GM19238 (cell line): ENCODE data around the gene KIF24.
"Not testable (repeated sequence)": the region's sequence is repeated elsewhere in the genome, so short reads cannot be mapped to it uniquely, and the experiment has no call there.

Experiments
- DNase-seq: peaks from one replicate; pipeline ENCODE4 v3.0.0; 2011; ENCODE audit warnings: low spot score; ENCODE audit not compliant: insufficient read length

The KIF24 gene, protein sequence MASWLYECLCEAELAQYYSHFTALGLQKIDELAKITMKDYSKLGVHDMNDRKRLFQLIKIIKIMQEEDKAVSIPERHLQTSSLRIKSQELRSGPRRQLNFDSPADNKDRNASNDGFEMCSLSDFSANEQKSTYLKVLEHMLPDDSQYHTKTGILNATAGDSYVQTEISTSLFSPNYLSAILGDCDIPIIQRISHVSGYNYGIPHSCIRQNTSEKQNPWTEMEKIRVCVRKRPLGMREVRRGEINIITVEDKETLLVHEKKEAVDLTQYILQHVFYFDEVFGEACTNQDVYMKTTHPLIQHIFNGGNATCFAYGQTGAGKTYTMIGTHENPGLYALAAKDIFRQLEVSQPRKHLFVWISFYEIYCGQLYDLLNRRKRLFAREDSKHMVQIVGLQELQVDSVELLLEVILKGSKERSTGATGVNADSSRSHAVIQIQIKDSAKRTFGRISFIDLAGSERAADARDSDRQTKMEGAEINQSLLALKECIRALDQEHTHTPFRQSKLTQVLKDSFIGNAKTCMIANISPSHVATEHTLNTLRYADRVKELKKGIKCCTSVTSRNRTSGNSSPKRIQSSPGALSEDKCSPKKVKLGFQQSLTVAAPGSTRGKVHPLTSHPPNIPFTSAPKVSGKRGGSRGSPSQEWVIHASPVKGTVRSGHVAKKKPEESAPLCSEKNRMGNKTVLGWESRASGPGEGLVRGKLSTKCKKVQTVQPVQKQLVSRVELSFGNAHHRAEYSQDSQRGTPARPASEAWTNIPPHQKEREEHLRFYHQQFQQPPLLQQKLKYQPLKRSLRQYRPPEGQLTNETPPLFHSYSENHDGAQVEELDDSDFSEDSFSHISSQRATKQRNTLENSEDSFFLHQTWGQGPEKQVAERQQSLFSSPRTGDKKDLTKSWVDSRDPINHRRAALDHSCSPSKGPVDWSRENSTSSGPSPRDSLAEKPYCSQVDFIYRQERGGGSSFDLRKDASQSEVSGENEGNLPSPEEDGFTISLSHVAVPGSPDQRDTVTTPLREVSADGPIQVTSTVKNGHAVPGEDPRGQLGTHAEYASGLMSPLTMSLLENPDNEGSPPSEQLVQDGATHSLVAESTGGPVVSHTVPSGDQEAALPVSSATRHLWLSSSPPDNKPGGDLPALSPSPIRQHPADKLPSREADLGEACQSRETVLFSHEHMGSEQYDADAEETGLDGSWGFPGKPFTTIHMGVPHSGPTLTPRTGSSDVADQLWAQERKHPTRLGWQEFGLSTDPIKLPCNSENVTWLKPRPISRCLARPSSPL (N-terminal part only)

DNA sequence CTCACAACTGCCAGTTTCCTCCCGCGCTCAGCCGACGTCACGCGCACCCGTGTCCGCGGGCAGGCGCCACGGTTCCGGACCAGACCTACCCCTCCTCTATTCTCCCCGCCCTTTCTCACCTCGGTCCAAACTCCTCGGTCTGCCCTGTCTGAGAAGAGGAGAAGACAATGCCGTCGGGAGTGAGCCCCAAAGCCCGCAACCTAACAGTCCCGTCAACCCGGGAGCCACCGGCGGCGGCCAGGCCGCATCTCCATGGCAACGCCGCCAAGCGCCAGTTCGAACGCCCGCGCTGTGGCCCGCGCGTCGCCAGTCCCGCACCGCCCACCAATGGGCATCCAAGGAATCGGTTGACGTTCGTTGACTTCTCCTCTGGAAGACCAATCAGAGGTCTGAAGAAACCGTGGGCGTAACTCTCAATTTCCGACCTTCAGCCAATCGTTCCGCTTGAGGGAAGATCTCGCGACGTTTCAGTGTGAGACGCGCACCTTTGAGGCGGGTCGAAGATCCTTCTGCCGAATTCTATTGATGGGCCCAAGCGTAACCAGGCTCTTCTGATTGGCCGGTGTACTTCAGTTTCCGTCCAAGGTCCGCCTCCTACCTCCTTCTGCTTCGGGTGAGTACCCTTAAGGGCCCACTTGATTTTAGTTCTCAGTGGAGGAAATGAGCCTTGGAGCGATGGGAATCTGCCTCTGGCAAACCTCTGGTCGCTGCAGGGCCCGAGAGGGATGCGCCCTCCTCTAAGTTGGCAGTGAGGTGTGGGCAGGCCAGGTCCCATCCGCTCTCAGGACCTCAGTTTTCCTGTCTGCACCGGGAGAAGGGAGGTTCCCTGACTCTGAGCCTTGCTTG, at the start of gene KIF24, which contains the start of gene NUDT2:
TSS of gene KIF24 (minus strand) at position 282 of the 846 bp plus-strand sequence. CDS start 17,922 bp downstream, outside the sequence.
TSS of gene NUDT2 (plus strand) at position 583 of the 846 bp plus-strand sequence. CDS start 9,471 bp downstream, outside the sequence.
- DNase-seq = peak; percentile 81

DNA sequence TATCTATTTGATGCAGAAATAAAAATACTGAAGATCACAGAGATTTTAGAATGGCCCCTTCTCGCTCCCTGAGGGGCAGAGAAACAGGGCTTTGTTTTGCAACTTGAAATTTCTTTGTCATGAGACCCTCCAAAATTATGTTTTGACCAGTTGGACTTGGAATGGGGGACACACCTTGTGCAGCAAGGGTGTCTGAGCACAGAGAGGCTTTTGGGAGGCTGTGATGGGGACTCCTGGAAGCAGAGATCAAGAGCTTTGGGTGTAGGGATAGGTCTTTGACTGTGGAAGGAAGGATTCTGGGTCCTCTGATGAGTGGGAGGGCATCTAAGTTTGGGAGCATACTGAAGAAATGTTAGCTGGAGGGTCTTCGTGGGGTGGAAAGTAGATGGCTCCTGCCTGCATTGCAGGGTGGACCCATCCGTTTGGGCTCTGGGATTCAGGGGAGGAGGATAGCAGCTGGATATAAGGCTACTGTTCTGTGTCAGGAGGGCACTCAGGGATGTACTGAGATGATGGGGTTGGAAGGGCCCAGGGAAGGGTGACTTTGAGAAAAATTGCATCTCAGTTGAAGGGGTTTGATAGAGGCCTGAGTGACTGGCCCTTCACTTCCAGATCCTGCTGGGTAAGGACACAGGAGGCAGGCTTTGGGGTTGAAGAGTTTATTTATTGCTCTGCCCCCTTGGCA, 49.5 kb upstream of the KIF24 start:
- no peak for DNase-seq

DNA sequence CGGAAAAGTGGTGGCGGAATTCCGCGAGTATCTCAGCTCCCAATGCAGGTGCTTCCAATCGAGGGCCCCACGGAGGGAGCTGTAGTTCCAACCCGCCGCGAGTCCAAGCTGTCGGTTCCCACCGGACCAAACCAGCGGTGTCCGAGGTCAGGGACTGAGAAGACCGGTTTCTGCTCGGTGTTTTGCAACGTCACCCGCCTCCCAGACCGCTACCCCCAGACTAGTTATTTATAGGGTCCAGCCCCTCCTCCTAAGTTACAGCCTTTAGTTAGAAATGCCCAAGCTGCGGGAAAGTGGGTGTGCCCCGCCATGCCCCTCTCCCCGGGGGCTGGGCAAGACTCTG, 48.3 kb upstream of the KIF24 start:
- no peak for DNase-seq

DNA sequence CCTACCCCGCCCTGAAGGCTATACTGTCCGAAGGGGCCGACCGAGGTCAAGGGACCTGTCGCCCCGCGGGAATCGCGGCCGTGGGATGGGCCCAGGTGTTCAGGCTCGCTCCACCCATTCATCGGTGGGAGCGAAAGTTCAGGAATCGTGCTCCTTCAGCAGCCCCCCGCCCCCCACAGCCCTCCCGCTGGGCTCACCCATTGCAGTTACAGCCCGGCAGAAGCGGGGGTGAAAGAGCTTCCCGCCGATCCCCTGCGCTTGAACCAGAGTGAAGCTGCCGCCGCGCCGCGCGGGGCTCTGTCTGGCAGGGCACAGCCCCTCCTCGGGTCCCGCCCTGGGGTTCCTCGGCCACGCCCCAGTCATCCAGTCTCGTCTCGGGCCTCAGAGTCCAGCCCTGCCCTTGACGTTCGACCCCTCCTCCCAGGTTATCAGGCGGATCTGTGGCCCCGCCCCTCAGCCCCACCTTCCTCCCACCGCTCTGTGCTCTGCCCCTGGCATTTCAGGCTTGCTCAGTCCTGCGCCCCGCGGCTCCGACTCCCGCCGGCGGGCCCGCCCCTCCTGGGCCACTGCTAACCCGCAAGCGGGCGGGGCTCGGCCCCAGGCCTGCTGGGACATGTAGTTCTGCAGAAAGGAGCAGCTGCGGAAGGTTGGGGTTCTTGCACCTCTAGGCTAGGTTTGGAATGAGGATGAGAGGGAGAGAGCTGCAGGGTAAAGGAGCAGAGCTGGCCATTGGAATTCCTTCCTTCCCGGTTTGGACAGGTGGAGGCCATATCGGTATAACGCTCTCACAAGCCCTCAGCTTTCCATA, 47.7 kb upstream of the KIF24 start, which contains the start of gene MYORG:
TSS of gene MYORG (minus strand) at position 303 of the 808 bp plus-strand sequence. CDS start 3,955 bp downstream, outside the sequence.
- peak; percentile 96 for DNase-seq

GRCh38 chr9:34375901-34376595, 47.0 kb upstream of the KIF24 start:
- DNase-seq = peak; percentile 51

DNA sequence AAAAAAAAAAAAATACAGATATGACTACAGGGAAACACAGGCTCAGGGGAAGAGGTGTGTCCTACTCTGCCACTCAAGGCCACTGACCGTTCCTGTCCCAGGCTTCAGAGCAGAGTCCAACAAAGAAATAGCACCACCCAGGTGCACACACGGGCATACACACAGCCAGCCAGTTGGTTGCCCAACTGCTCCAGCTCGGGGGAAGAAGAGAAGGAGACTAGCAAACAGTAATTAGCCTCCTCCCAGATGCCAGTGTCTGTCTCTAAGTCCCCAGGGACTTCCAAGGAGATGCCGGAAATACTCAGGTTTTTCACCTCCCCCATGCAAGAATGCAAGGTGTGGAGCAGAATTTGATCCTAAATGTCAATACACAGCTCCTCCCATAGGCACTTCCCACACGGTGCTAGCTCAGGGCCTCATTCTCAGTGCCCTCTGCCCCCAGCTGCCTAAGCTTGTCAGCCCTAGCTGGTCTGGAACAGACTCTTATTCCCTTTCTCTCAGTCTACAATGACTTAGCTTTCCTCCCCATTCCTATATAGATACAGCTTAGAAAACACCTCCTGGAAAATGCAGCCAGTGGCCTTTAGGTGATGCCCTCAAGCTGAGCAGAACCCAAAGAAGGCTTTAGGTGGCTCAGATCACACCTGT, 46.0 kb upstream of the KIF24 start:
- DNase-seq = no peak

GRCh38 chr9:34374339-34374738, 45.3 kb upstream of the KIF24 start:
- no peak for DNase-seq

DNA sequence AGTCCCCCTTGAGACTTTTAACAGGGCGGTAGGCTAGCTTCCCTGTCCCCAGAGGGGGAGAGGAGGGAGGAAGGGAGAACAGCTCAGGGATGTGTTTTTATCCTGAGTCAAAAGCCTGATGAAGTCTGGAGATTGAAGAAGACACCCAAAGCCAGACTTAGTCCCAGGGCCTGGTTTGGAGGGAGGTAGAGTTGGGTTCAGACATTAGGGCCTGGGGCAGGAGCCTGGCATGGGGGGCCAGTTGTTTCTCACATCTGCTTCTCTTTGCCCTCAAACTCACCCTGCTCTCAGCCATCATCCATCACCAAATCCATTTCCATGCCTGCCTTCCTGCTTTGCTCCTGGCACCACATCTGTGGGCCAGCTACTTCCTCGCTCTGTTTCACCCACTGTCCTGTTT, 44.7 kb upstream of the KIF24 start:
- DNase-seq = no peak

DNA sequence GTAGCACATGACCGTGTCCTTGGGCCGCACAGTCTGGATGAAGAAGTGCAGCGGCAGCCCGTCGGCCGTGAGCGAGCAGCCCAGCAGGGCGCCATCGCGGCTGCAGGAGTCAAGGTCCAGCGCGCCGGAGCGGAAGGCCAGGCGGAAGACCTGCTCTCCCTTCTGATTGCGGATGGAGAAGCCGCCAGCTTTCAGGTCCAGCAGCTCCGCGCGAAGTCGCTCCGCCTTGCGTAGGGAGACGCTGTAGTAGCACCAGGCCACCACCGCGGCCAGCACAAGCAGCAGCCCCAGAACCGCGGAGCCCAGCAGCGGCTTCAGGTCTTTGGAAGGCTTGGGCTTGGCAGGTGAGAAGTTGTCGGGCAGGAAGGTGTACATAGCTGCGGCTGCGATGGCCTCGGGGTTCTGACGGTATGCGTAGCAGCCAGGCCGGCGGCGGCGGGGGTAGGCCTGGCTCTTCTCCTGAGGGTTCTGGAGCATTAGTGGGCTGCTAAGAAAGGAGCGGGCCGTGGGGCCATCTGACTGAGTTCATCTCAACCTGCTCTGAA, 43.5 kb upstream of the KIF24 start:
- no peak for DNase-seq

DNA sequence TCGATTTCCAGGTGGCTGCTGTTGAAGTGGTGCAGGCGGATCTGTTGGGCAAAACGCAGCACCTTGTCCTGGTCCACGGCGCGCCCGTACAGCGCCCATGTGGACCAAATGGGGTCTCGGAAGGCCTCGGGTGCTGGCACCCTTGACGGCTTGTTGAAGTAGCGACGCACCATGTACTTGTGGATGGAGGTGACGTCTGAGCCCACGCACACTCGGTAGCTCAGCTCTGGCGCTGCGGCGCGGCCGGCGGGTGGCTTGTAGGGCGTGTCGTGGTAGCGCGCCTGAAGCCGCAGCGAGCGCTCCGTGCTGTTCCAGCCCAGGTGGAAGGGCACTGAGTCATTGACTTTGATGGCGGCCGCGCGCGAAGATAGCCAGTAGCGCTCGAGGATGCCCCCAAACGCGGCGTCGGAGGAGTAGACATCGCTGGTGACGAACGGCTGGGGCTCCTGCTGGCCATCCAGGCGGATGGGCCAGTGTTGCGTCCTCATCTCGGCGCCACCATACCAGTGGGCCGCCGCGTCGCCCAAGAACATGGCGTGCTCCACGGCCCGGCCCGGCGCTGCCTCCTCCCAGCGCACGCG, 42.9 kb upstream of the KIF24 start:
- DNase-seq = no peak

DNA sequence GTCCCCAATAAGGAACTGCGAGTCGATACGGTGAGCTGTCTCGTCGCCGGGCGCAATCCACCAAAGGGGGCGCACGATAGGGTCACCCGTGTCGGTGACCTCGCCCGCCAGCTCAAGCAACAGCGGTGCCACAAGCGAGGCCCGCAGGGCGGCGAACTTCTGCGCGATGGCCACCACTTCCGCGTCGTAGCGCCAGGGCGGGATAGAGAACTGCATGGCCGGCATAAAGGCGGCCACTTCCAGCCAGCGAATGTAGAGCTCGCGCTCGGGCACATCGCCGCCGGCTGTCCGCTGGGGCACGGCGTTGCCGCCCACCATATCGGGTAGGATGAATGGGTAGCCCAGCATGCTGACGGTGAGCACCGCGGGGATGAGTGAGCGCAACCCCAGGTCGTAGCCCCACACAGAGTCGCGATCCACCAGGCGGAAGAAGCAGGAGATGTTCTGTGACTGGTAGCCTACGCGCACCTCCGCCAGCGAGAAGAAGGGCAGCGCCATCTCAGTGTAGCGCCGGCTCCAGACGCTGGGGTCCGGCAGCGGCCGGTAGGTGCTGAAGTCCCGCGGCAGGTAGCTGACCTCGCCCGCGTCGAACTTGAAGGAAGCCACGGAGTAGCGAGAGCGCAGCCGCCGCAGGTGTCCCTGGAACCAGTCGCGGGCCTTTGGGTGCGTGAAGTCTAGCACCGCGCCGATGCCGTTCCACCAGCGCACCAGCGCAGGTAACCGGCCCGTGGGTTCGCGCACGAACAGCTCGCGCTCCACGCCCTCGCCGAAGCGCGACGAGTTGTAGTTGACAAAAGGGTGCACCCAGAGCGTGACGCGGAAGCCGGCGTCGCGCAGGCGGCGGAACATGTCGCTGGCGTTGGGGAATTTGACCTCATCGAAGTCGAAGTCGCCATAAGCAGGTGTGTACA, 42.2 kb upstream of the KIF24 start:
- no peak for DNase-seq

- no peak for DNase-seq
These were observed 41.4 kb upstream of the KIF24 start for GRCh38 chr9:34370335-34370969.

- no peak for DNase-seq
These were observed 40.6 kb upstream of the KIF24 start for GRCh38 chr9:34369636-34370035.

GRCh38 chr9:34368796-34369195, 39.7 kb upstream of the KIF24 start:
- DNase-seq = not testable (repeated sequence)

DNA sequence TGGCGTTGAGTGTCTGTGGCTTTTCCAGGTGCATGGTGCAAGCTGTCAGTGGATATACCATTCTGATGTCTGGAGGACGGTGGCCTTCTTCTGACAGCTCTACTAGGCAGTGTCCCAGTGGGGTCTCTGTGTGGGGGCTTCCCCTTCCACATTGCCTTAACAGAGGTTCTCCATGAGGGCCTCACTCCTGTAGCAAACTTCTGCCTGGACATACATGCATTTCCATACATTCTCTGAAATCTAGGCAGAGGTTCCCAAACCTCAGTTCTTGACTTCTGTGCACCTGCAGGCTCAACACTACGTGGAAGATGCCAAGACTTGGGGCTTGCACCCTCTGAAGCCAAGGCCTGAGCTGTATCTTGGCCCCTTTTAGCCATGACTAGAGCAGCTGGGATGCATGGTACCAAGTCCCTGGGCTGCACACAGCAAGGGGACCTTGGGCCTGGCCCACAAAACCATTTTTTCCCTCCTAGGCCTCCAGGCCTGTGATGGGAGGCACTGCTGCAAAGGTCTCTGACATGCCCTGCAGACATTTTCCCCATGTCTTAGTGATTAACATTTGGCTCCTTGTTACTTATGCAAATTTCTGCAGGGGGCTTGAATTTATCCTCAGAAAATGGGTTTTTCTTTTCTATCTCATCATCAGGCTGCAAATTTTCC, 38.8 kb upstream of the KIF24 start:
- DNase-seq = not testable (repeated sequence)
